Mesodermal cell (in vitro differentiated cells): ENCODE results near the gene CNPY1.

Source experiments
- H3K27ac ChIP-seq: 2 replicates; pipeline ENCODE4 v1.7.0; 2013; ENCODE audit warnings: mild to moderate bottlenecking, low read depth, low read length, moderate library complexity; ENCODE audit not compliant: severe bottlenecking
- H3K36me3 ChIP-seq: 2 replicates; pipeline ENCODE4 v1.7.1; 2013; ENCODE audit warnings: mild to moderate bottlenecking, low read length, moderate library complexity; ENCODE audit not compliant: control insufficient read depth, insufficient read depth
- H3K4me1 ChIP-seq: one replicate; pipeline ENCODE4 v1.7.1; 2013; ENCODE audit warnings: mild to moderate bottlenecking, low read length; ENCODE audit not compliant: insufficient read depth, control insufficient read depth, poor library complexity, severe bottlenecking
- H3K4me3 ChIP-seq: 2 replicates; pipeline ENCODE4 v1.7.0; 2013; ENCODE audit warnings: low read length, control low read depth, mild to moderate bottlenecking; ENCODE audit not compliant: insufficient read depth, poor library complexity, severe bottlenecking; ENCODE audit errors: extremely low read depth
- H3K9me3 ChIP-seq: 2 replicates; pipeline ENCODE4 v1.7.1; 2013; ENCODE audit warnings: mild to moderate bottlenecking, low read length, moderate library complexity; ENCODE audit not compliant: control insufficient read depth
- WGBS, 2 experiments: methylation state at CpG; one replicate each; pipeline ENCODE4 v1.1.5; 2013; ENCODE audit warnings: missing lambda C conversion rate in 2 of 2; ENCODE audit not compliant: insufficient coverage in 2 of 2; 5-methylcytosine and 5-hydroxymethylcytosine counted together

The CNPY1 gene

GRCh38 chr7:155557778-155558177, 11.4 kb upstream of the CNPY1 start:
- Histone ChIP-seq H3K27ac (no peak overlapping the region), H3K36me3 (no peaks in the 10 kb centered on the region), H3K9me3 (no peaks in the 10 kb centered on the region), H3K4me3 (no peak overlapping the region), H3K4me1 (no peaks in the 10 kb centered on the region)
- WGBS, 2 experiments, result 89 to 91% methylated on average over 9 of the region's 10 CpGs

GRCh38 chr7:155556763-155557162, 10.4 kb upstream of the CNPY1 start:
- 95 to 100% methylated on average over 8 to 9 of the region's 9 CpGs for WGBS, 2 experiments

GRCh38 chr7:155555116-155555695, 8.8 kb upstream of the CNPY1 start:
- WGBS, 2 experiments, result 93 to 94% methylated on average over 28 of the region's 33 CpGs
- no peak overlapping the region for H3K27ac ChIP-seq
- no peaks in the 10 kb centered on the region for H3K9me3 ChIP-seq
- H3K4me1 ChIP-seq, result no peaks in the 10 kb centered on the region
- H3K4me3 ChIP-seq, result no peak overlapping the region
- H3K36me3 ChIP-seq, result no peaks in the 10 kb centered on the region

More at GRCh38 chr7:155556763-155557162, 10.4 kb upstream of the CNPY1 start:
- H3K36me3 ChIP-seq, result no peaks in the 10 kb centered on the region
- no peaks in the 10 kb centered on the region for H3K9me3 ChIP-seq
- H3K27ac ChIP-seq, result no peak overlapping the region
- H3K4me1 ChIP-seq, result no peaks in the 10 kb centered on the region
- H3K4me3 ChIP-seq, result no peak overlapping the region

- no peak overlapping the region for H3K4me3 ChIP-seq
- H3K9me3 ChIP-seq, result no peaks in the 10 kb centered on the region
- H3K4me1 ChIP-seq, result no peaks in the 10 kb centered on the region
- WGBS, 2 experiments, result 81 to 90% methylated on average over 2 of the region's 3 CpGs
- no peak overlapping the region for H3K27ac ChIP-seq
- H3K36me3 ChIP-seq, result no peaks in the 10 kb centered on the region
These were observed 7.5 kb upstream of the CNPY1 start for GRCh38 chr7:155553871-155554270.

- no peaks in the 10 kb centered on the region for H3K36me3 ChIP-seq
- WGBS, 2 experiments, result 92 to 93% methylated on average over 11 to 13 of the region's 15 CpGs
- no peaks in the 10 kb centered on the region for H3K4me1 ChIP-seq
- H3K4me3 ChIP-seq, result no peak overlapping the region
- H3K27ac ChIP-seq, result no peak overlapping the region
- no peaks in the 10 kb centered on the region for H3K9me3 ChIP-seq
These were observed 5.6 kb upstream of the CNPY1 start for GRCh38 chr7:155551785-155552611.

GRCh38 chr7:155550916-155551315, 4.6 kb upstream of the CNPY1 start:
- Histone ChIP-seq H3K36me3 (no peaks in the 10 kb centered on the region), H3K4me3 (no peak overlapping the region), H3K9me3 (no peaks in the 10 kb centered on the region), H3K27ac (no peak overlapping the region), H3K4me1 (no peaks in the 10 kb centered on the region)
- WGBS, 2 experiments, result 80 to 99% methylated on average over 5 to 12 of the region's 12 CpGs

GRCh38 chr7:155549226-155549625, 2.9 kb upstream of the CNPY1 start:
- H3K4me3 ChIP-seq, result no peak overlapping the region
- no peaks in the 10 kb centered on the region for H3K4me1 ChIP-seq
- no peak overlapping the region for H3K27ac ChIP-seq
- H3K9me3 ChIP-seq, result no peaks in the 10 kb centered on the region
- H3K36me3 ChIP-seq, result no peaks in the 10 kb centered on the region
- WGBS, 2 experiments, result 89% methylated on average over 9 of the region's 10 CpGs

GRCh38 chr7:155547161-155547791, 917 bp upstream of the CNPY1 start:
- no peaks in the 10 kb centered on the region for H3K36me3 ChIP-seq
- H3K9me3 ChIP-seq, result no peaks in the 10 kb centered on the region
- WGBS, 2 experiments, result 91 to 96% methylated on average over 8 to 9 of the region's 12 CpGs
- no peak overlapping the region for H3K27ac ChIP-seq
- H3K4me1 ChIP-seq, result no peaks in the 10 kb centered on the region
- H3K4me3 ChIP-seq, result no peak overlapping the region

- WGBS, 2 experiments, result 73 to 77% methylated on average over 6 of the region's 9 CpGs
- Histone ChIP-seq H3K9me3 (no peaks in the 10 kb centered on the region), H3K36me3 (no peaks in the 10 kb centered on the region), H3K27ac (no peak overlapping the region), H3K4me1 (no peaks in the 10 kb centered on the region), H3K4me3 (no peak overlapping the region)
These were observed 1.0 kb downstream of the CNPY1 start for GRCh38 chr7:155545348-155545747.

GRCh38 chr7:155544485-155544884, 1.9 kb downstream of the CNPY1 start:
- H3K27ac ChIP-seq, result no peak overlapping the region
- H3K4me3 ChIP-seq, result no peak overlapping the region
- no peaks in the 10 kb centered on the region for H3K36me3 ChIP-seq
- 88 to 89% methylated on average over 7 of the region's 7 CpGs for WGBS, 2 experiments
- no peaks in the 10 kb centered on the region for H3K4me1 ChIP-seq
- H3K9me3 ChIP-seq, result no peaks in the 10 kb centered on the region

- H3K9me3 ChIP-seq, result no peaks in the 10 kb centered on the region
- H3K27ac ChIP-seq, result no peak overlapping the region
- H3K4me3 ChIP-seq, result no peak overlapping the region
- WGBS, 2 experiments, result 89 to 90% methylated on average over 8 of the region's 9 CpGs
- no peaks in the 10 kb centered on the region for H3K4me1 ChIP-seq
- no peaks in the 10 kb centered on the region for H3K36me3 ChIP-seq
These were observed 2.4 kb downstream of the CNPY1 start for GRCh38 chr7:155543926-155544325.
